HepG2 (cell line): ENCODE measurements around the gene NCOA7.

ENCODE experiments used
- HDAC6 ChIP-seq: fragments of 200-600 bp; sonication (generic); IDR thresholded peaks from 2 replicates; pipeline ENCODE4 v1.7.0; 2017; ENCODE audit warnings: mild to moderate bottlenecking, antibody characterized with exemption, low read length, low read depth
- RAD21 ChIP-seq: fragments of 450-650 bp; formaldehyde crosslinking; IDR thresholded peaks from 2 replicates; pipeline ENCODE4 v1.5.0; 2020; ENCODE audit warnings: mild to moderate bottlenecking
- ZFX ChIP-seq: sonication (generic); formaldehyde crosslinking; IDR thresholded peaks from 2 replicates; pipeline ENCODE4 v1.4.0; 2020; ENCODE audit warnings: mild to moderate bottlenecking, low read depth, missing genetic modification reagents, moderate library complexity

DNA sequence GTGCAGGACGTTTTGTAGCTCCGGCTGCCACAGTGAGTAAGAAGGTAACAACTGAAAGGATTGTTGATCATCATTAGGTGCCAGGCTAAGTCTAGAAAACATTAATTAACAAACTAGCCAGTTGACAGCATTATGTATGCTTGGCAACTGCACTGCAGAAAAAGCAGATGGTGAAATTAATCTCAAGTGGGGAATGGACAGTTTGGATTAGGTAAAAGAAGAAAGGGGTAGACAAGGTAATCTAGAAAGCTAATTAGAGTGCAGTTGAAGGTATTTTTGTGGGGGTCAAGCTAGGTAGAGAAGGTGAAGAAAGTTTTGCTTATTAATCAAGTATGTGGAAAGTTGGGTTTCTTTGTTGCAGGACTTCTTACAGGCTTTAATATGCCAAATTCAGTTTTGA, 96.2 kb downstream of the NCOA7 start:
- TF ChIP-seq RAD21 (CRISPR knock-in tag) (no peak), HDAC6 (no peak), ZFX (no peak)
